DMS53 treated with DMSO at 0.1 percent for 48 hours (cell line): ENCODE results near the gene ERMP1.
"Not testable (repeated sequence)": the region's sequence is repeated elsewhere in the genome, so short reads cannot be mapped to it uniquely, and the experiment has no call there.

Source experiments
- DNase-seq: peaks from one replicate; lab custom pipeline; 2025; ENCODE audit not compliant: unreplicated experiment; lab: John Stamatoyannopoulos, UW

ERMP1 gene

DNA sequence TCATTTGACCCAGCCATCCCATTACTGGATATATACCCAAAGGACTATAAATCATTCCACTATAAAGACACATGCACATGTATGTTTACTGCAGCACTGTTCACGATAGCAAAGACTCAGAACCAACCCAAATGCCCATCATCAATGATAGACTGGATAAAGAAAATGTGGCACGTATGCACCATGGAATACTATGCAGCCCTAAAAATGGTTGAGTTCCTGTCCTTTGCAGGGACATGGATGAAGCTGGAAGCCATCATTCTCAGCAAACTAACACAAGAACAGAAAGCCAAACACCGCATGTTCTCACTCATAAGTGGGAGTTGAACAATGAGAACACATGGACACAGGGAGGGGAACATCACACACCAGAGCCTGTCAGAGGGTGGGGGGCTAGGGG is 49.5 kb downstream of the ERMP1 start:
- DNase-seq: not testable (repeated sequence)

DNA sequence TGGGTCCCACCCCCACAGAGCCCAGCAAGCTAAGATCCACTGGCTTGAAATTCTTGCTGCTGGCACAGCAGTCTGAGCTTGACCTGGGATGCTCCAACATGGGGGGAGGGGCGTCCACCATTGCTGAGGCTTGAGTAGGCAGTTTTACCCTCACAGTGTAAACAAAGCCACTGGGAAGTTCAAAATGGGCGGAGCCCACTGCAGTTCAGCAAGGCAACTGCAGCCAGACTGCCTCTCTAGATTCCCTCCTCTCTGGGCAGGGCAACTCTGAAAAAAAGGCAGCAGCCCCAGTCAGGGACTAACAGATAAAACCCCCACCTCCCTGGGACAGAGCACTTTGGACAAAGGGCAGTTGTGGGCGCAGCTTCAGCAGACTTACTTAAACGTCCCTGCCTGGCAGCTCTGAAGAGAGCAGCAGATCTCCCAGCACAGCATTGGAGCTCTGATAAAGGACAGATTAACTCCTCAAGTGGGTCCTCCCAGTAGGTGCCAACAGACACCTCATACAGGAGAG is 53.2 kb downstream of the ERMP1 start:
- DNase-seq: not testable (repeated sequence)

DNA sequence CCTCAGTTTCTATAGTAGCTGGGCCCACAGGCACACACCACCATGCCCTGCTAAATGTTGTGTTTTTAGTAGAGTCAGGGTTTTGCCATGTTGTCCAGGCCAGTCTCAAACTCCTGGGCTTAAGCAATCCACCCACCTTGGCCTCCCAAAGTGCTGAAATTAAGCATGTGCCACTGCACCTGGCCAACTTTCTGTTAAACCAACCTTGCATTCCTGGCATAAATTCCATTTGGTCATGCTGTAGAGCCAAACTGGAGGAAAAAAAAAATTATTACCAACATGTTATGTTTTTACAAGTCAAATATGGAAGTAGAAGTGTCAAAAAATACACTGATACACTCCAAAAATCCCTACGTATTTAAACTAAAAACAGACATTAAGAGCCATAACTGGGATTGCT is 54.1 kb downstream of the ERMP1 start:
- DNase-seq: no peak

DNA sequence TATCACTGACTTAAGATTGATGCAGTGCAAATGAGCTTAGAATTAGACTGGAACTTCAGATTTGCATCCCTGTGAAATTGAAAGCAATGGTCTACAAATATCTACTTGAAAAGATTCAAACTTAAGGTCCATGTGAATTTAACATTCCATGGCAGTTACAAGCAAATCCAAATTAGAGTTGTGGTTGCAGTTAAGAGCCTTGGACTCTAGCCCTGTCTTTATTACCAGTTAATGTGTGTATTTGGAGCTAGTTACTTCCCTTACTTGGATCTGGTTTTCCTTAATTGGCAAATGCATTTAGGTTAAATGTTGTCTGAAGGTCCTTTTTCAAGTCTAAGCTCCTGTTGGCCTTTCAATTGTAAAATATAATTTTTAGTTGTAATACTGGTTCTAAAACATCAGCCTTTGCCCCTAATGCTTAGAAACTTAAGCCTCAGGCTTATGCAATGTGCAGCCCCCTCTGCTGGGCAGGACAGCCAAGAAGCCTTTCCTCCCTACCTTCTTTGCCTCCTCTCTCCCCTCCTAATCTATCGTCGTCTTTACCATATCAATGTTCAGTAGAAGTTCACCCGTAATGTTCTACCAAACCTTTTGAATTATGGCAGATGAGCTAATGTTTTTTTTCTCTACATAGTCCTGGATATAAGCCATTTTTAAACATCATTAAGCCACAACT is 59.5 kb downstream of the ERMP1 start:
- DNase-seq: no peak

DNA sequence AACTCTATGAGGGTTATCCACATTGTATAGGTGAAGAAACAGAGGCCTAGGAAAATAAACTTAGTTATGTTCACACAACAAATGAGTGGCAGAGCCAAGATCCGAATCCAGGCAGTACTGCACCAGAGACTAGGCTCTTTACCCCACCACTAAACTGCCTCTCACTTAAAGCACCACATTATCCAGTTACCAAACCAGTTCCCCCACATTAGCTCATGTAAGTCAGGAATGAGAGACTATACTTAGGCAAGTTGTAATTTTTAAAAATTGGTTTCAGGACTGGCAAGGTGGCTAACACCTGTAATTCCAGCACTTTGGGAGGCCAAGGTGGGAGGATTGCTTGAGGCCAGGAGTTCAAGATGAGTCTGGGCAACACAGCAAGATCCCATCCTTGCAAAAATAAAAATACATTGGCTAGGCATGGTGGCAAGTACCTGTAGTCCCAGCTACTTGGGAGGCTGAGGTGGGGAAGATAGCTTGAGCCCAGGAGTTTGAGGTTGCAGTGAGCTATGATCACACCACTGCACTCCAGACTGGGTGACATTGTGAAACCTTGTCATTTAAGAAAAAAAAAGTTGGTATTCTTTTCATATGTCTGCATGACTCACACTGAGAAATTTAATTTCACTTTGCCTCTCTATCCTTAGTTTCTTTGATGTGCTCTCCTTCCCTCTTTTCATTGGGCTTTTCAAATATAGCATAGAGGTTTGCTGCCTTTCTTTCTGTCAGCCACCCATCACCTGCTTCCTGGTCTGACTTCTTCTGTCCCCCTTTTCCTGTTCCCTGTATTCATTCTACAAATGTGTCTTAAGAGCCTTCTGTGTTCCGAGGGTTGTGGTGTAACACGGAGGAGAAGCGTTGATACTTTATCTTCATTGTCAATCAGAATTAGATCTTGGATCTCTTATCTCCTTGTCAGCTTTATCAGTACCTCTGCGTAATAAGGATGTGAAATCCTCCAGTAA is 64.7 kb downstream of the ERMP1 start:
- no peak for DNase-seq

DNA sequence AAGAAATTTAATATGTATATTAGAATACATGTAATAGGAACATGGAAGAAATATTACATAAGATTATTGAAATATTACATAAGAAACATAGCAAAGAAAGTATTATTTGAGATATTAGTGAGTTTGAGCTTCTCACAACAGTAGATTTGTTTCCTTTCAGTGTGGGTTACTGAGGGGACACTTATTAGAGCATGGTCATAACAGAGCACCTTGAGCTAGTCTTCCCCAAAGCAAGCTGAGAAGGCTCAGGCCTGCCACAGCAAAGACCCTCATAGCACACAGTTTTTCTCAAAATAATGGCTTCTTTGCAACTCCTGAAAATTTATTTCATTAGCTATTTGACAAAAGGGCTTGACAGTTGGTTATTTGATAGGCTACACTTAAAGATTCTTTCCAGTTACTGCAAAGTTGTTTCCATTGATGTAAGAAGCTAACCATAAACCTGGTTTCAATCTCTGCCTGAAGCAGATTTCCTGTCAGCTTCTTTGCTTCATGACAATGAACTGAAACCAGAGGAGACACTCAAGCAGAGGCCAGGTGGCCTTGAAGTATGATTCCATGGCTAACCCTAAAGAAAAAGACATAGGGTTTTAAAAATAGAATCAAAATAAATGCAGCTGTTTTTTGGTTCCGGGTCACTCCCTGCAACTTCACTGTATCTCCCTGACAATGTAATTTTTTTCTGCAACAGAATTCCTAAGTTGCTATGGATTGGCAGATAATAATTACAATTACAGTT is 68.6 kb downstream of the ERMP1 start:
- no peak for DNase-seq

DNA sequence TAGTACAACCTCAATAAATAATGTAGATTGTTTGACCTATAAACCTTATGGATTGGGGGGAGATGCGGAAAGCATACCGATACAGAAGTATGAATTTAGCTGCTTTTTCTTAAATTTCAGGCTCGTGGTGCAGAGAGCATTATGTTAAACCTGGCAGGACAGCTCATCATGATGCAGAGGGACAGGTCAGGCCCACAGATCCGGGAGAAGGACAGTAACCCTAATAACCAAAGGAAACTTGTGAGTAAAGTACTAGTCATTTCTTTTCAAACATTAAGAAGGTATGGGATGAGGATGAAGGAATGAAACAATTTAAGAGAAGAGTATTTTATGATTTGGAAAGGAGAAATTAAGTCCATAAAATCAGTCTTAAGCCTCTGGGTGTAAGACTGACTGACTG is 70.5 kb downstream of the ERMP1 start:
- DNase-seq: no peak

DNA sequence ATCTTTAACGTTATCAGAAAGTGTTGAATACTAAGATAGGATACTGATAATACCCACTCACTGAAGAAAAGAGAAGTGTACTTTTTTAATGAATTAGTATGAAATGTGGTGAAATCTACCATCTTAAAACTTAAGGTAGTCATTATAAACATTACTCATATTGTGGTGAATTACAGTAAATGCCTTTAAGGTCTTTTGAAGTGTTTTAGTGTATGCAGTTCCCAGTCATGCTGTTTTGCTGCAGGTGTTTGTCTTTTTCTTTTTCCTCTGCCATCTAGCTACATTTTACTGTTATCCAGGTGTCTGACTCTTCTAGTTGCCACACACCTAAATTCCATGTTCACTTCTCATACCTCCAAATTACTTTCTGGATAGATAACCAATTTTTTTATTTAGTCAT is 72.6 kb downstream of the ERMP1 start:
- no peak for DNase-seq

DNA sequence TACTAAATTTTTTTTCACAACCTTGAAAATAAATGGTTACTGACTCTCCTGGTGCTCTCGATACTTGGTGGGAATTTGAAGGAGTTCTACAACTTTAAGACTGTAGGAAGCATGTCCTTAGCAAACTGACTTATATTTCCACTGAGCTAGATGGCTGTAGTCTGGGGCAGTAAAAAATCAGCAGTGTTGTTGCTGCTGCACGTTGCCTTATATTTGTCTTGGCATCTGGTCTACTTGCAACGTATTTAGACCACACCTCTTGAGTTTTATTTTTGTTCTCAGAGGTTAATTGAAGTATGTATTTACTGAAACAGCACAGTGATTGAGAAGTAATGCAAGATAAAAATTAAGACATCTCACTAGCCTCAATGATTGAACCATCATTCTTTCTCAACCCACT is 76.3 kb downstream of the ERMP1 start:
- DNase-seq: no peak

DNA sequence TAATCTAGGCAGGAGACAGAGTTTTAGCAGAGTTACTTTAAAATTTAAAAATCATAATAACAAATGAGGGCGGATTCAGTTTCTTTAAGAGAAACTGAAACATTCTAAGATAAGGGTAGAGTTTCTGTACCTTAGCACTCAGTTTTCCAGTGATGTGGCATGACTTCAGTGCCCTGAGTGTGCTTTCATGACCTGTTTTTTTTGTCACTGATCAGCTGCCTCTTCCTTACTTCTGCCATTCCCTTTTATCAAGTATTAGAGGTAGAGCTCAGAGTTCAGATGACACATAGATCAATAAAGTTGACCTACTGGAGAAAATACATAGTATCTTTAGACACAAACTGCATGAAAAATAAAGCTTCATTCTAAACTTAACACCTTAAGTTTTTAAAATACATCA is 82.3 kb downstream of the ERMP1 start:
- DNase-seq: no peak

DNA sequence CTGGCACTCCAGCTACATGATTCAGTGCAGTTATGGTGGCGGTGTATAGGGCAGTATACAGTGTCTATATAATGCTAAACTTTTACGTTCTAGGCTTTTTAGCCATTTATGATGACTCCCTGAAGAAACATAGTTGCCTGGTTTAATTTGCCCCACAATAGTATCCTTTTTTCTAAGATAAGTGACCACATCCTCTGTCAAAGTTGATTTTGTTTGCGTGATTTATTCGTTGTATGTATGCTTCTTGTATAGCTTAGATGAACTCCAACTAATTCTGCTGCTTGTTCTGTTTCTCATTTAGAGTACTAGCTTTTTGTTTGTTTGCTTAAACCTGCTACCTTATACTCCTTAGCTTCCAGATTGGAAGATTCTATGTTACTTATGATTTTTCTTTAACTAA is 83.6 kb downstream of the ERMP1 start:
- DNase-seq: no peak

DNA sequence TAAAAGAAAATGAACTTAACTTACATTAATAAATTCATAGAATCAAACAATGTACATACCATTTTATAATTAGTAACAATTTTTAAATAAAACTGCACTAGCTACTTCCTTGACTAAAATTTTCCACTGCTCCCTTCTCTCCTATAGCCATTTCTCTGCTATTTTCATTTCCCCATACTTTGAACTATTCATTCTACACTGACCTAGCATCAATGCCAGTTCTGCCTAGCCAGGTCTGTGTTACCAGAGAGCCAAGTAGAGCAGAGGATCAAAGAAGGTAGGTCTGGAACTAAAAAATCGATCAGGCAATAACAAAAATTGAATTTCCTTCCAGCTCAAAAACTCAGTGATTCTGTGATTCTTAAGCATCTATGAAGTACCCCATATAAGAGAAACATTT is 84.5 kb downstream of the ERMP1 start:
- no peak for DNase-seq

DNA sequence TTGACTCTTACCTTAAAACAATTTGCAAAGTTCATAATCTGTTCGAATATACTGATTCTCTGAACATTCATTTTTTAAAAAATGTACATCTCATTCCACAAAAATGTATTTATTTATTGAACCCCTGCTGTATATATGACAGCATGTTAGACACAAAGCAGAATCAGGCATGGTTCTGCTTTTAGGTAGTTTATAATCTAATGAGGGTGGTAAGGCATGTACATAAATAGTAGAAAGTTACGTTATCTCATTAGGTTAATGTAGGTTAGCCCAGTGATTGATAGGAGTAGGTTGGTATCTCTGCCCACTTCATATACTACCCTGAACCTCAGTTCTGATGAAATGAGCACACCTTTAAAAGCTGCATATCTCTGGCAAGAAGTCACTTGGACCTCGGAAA is 89.8 kb downstream of the ERMP1 start:
- no peak for DNase-seq

DNA sequence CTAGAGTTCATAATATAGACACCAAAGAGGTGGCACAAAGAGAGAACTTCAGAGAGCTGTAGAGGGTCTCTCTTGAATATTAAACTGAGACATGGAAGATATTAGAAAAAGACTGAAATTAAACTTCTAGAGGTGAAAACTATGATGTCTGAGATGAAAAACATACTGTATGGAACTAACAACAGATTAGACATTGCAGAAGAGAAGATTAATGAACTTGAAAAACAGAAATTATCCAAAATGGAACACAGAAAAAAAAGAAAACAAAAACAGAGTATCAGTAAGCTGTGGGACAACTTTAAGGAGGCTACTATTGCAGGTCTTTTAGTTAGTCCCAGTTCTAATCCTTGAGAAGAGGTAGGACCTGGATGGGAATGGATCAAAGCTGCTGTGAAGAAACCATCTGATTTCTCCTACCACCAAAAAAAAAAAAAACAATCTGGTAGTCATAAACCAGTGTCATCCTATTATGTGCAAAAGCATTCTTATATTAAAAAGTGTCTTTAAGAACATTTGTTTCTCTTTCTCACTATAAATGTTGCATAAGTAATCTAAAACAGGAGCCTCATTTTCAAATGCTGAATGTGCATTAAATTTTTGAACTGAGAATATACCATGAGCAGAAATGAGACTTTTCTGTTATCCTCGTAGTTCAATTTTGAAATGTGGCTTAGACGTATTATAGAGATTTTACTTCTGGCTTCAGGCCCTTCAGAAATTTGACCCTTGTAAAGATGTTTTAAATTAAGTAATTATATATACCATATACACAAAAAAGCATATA is 96.2 kb downstream of the ERMP1 start:
- DNase-seq: no peak

DNA sequence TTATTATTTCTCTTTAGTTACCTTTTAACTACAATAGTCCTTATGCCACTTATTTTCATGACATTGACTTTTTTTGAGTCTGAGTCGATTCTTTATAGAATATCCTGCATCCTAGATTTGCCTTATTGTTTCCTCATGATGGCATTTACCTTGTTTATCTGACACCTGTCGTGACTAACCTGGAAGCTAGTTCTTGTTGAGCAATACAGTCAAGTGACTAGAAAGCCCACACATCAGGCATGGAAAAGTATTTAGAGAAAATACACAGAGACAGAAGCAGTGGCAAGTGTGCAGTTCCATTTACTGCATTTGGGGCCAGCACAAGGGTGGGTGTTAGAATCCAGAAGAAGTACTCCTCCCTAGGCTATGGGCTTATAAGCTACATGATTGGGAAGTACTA is 97.8 kb downstream of the ERMP1 start:
- DNase-seq: no peak
